B cell (primary cell): Measurements from ENCODE around the gene CEP55. TPM values are rescaled to one million over a fixed set of nuclear protein-coding genes. Genes with fewer than 3 reads are reported as not detected.
A peak's percentile ranks its signal among the peaks of the same experiment; 100 is the strongest.

Experiments
- ATAC-seq: fragments of 200-7000 bp; cut with Tn5 transposase; one replicate; pipeline ENCODE4 v1.10.0; 2021; ENCODE audit warnings: low read depth, mild to moderate bottlenecking, moderate number of reproducible peaks, moderate library complexity
- CTCF ChIA-PET: fragments of 350-600 bp; sonication (Branson Sonifier 250); formaldehyde crosslinking; loops from one replicate; lab custom pipeline; 2021; ENCODE audit warnings: antibody characterized with exemption, inconsistent platforms; lab: Charles Lee
- POLR2A ChIA-PET: fragments of 350-600 bp; sonication (Branson Sonifier 250); formaldehyde crosslinking; loops from one replicate; lab custom pipeline; 2021; ENCODE audit warnings: antibody characterized with exemption; lab: Charles Lee
- DNase-seq: peaks from one replicate; pipeline ENCODE4 v3.0.0; 2013
- H2AFZ ChIP-seq: 2 replicates; pipeline ENCODE4 v1.6.1; 2012; ENCODE audit warnings: mild to moderate bottlenecking, low read depth, low read length; ENCODE audit not compliant: insufficient read depth, poor library complexity, severe bottlenecking
- H3K27ac ChIP-seq, 2 donors: 1 replicate in 1 of 2; 2 replicates in 1 of 2; pipeline ENCODE4 v1.5.1; 2012 to 2013; ENCODE audit warnings: low read length in 2 of 2, mild to moderate bottlenecking in 2 of 2, moderate library complexity in 1 of 2
- H3K27me3 ChIP-seq, 4 experiments: fragments of 200-600 bp in 1 of 4; sonication (generic) in 1 of 4; replicated peaks in 1 of 4; 1 replicate in 2 of 4; 2 replicates in 2 of 4; pipeline versions ENCODE4 v1.6.1 to v1.7.0; 2013 to 2016; ENCODE audit warnings: low read length in 3 of 4, mild to moderate bottlenecking in 2 of 4, mixed read lengths in 1 of 4, moderate library complexity in 1 of 4; ENCODE audit not compliant: insufficient read depth in 4 of 4, control insufficient read depth in 3 of 4; ENCODE audit errors: control extremely low read depth in 1 of 4
- H3K36me3 ChIP-seq, 2 experiments: replicated peaks in 1 of 2; 1 replicate in 1 of 2; 2 replicates in 1 of 2; pipeline versions ENCODE4 v1.6.1 to v1.7.1; 2013; ENCODE audit warnings: low read length in 1 of 2; ENCODE audit not compliant: insufficient read depth in 2 of 2, control insufficient read depth in 1 of 2; ENCODE audit errors: control extremely low read depth in 1 of 2, extremely low read depth in 1 of 2
- H3K4me1 ChIP-seq, 2 donors: fragments of 200-600 bp in 1 of 2; sonication (generic) in 1 of 2; 1 replicate in 1 of 2; 2 replicates in 1 of 2; pipeline versions ENCODE4 v1.5.1 to v1.6.1; 2013 to 2017; ENCODE audit warnings: low read length in 2 of 2; ENCODE audit not compliant: control insufficient read depth in 2 of 2, insufficient read depth in 2 of 2
- H3K4me2 ChIP-seq: replicated peaks from 2 replicates; pipeline ENCODE3; 2012; ENCODE audit warnings: mild to moderate bottlenecking, low read depth, low read length; ENCODE audit not compliant: poor library complexity, severe bottlenecking
- H3K4me3 ChIP-seq, 5 experiments: fragments of 200-600 bp in 1 of 5; sonication (generic) in 1 of 5; 1 replicate in 3 of 5; 2 replicates in 2 of 5; pipeline versions ENCODE4 v1.5.1 to v1.7.0; 2011 to 2016; ENCODE audit warnings: low read length in 4 of 5, mild to moderate bottlenecking in 4 of 5, low read depth in 2 of 5, control low read depth in 1 of 5, moderate library complexity in 1 of 5; ENCODE audit not compliant: insufficient read depth in 1 of 5; ENCODE audit errors: control extremely low read depth in 1 of 5, extremely low read depth in 1 of 5
- H3K79me2 ChIP-seq: fragments of 200-600 bp; sonication (generic); one replicate; pipeline ENCODE4 v1.6.0; 2016; ENCODE audit warnings: low read length; ENCODE audit not compliant: control insufficient read depth, insufficient read depth
- H3K9ac ChIP-seq: fragments of 200-600 bp; sonication (generic); 2 replicates; pipeline ENCODE4 v1.6.1; 2017; ENCODE audit warnings: mild to moderate bottlenecking, low read length, moderate library complexity
- H3K9me3 ChIP-seq, 3 donors: one replicate each; pipeline versions ENCODE4 v1.6.1 to v1.7.1; 2013; ENCODE audit warnings: low read length in 2 of 3; ENCODE audit not compliant: control insufficient read depth in 2 of 3, insufficient read depth in 1 of 3; ENCODE audit errors: control extremely low read depth in 1 of 3
- H4K20me1 ChIP-seq: 2 replicates; pipeline ENCODE4 v1.6.0; 2012; ENCODE audit warnings: mild to moderate bottlenecking, low read length; ENCODE audit not compliant: insufficient read depth, control insufficient read depth, poor library complexity, severe bottlenecking
- H3K27ac Mint-ChIP-seq: one replicate; pipeline ENCODE4 v1.8.0; 2021; ENCODE audit warnings: mixed read lengths
- H3K27me3 Mint-ChIP-seq: one replicate; pipeline ENCODE4 v1.8.0; 2021; ENCODE audit warnings: mixed read lengths
- H3K4me1 Mint-ChIP-seq: one replicate; pipeline ENCODE4 v1.8.0; 2021; ENCODE audit warnings: mixed read lengths
- H3K4me3 Mint-ChIP-seq: one replicate; pipeline ENCODE4 v1.8.0; 2021; ENCODE audit warnings: mixed read lengths
- H3K9me3 Mint-ChIP-seq: one replicate; pipeline ENCODE4 v1.8.0; 2022; ENCODE audit warnings: mixed read lengths; ENCODE audit not compliant: insufficient read depth
- CTCF ChIP-seq: fragments of 200-600 bp; IDR thresholded peaks from one replicate; pipeline ENCODE4 v1.8.0; 2022; ENCODE audit warnings: antibody characterized with exemption, mild to moderate bottlenecking
- EZH2 ChIP-seq: IDR thresholded peaks from 2 replicates; pipeline ENCODE4 v1.6.1; 2012; ENCODE audit warnings: borderline replicate concordance, low read depth, mild to moderate bottlenecking, moderate library complexity, low read length; ENCODE audit not compliant: insufficient read depth, poor library complexity, severe bottlenecking
- WGBS: methylation state at CpG from one replicate; pipeline ENCODE4 v1.1.5; 2013; ENCODE audit warnings: missing lambda C conversion rate; ENCODE audit not compliant: insufficient coverage; 5-methylcytosine and 5-hydroxymethylcytosine counted together
- intact Hi-C: fragments of 100-400 bp; cut with micrococcal nuclease; formaldehyde crosslinking; loops from one replicate; pipeline ENCODE4 v1.10.0; 2022
- polyA plus RNA-seq: library from polyadenylated mRNA; depleted of rRNA; stranded (reverse); fragments of >200 nt; gene quantifications from 2 replicates; pipeline ENCODE4 v1.2.3, GENCODE V29; 2012
- total RNA-seq, 2 donors: library from RNA; stranded (reverse); fragments of 120-200 nt in 1 of 2; gene quantifications; 1 replicate in 1 of 2; 2 replicates in 1 of 2; pipeline versions ENCODE4 v1.2.3 to v1.2.4, GENCODE V29; 2013 to 2022

CEP55 gene
- total and polyA plus RNA-seq, 2 donors (not counting 1 experiment from before 2014, with no cell fraction given), result 0.12 to 0.27 TPM

DNA sequence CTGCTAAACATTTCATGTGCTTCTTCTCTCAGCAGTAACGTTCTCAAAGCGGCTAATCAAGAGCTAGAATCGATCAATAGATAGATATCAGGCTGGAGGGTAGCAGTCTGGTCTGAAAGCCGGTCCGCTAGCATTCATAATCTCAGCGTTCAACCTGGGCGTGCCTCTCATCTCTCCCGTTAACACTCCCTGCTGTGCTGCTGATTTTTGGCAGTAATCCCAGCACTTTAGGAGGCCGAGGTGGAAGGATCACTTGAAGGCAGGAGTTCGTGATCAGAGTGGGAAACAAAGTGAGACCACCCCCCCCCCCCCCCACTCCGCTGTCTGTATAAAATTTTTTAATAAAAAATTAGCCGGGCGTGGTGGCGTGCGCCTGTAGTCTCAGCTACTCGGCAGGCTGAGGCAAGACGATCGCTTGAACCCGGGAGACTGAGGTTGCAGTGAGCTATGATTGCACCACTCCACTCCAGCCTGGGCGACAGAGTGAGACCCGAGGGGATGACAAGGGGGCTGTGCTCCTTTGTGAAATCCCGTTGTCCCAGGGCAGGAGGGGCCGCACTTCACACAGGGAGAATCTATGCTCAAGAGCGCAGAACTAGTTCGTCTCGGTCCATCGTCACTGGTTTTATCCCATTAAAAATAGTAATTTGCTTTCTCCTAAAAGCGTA lies 624 bp upstream of the CEP55 start:
- peaks cover 15% of the 10 kb centered on the region for H3K4me1 Mint-ChIP-seq
- DNase-seq (peak; percentile 35), ATAC-seq (peak; percentile 18)
- H3K27me3 Mint-ChIP-seq, result peaks cover 8% of the 10 kb centered on the region
- Histone ChIP-seq H3K27me3 (peaks cover 0 to 4% (median 1%) of the 10 kb centered on the region in 4 experiments), H3K9ac (peak overlapping the region; percentile 84), H3K79me2 (no peaks in the 10 kb centered on the region), H3K4me3 (peak overlapping the region; percentile 67 to 97 (median 81)), H3K36me3 (no peaks in the 10 kb centered on the region), H3K4me2 (peak overlapping the region; percentile 86), H2AFZ (peak overlapping the region; percentile 92), H4K20me1 (no peaks in the 10 kb centered on the region), H3K4me1 (peaks cover 8 to 16% of the 10 kb centered on the region in 2 donors), H3K27ac (no peak overlapping the region), H3K9me3 (no peaks in the 10 kb centered on the region)
- H3K27ac Mint-ChIP-seq, result peak overlapping the region; percentile 67
- intact Hi-C loops, result loop anchor here (1.0 to 5.0 kb wide), 8 partner anchors 13 to 1203 kb away; partner anchors contain the start of genes CPEB3, EXOC6, FRA10AC1 and HHEX
- CTCF ChIA-PET, result interaction anchor here (1.8 to 2.2 kb wide), 4 partner anchors 10 to 120 kb away, joined by 4 to 10 read pairs (median 8); partner anchors contain the start of gene MYOF
- peak overlapping the region; percentile 93 for H3K4me3 Mint-ChIP-seq
- POLR2A ChIA-PET, result no interaction called here
- TF ChIP-seq CTCF, result no peak
- TF ChIP-seq EZH2, result no peak
- no peaks in the 10 kb centered on the region for H3K9me3 Mint-ChIP-seq
- 1% methylated on average over 16 of the region's 28 CpGs for WGBS

DNA sequence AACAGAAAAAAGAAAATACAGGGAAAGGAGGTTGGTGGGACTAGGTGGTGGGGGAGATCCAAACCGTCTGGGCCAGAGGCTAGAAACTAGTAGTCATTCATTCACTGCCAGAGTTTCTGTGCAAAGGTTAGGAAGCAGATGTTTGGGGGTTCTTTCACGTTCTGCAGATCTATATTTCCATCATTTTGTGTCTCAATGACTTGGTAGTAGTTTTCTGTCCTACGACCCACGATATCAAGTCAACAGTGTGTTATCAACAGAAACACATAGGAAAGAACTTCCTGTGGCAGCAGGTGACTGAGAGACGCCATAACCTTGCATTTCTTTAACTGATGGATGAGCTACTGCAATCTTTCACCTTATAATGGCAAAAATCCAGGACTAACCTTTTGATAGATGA lies 1.8 kb downstream of the CEP55 start:
- Histone ChIP-seq H3K9me3 (no peaks in the 10 kb centered on the region), H3K9ac (no peak overlapping the region), H3K36me3 (no peaks in the 10 kb centered on the region), H3K79me2 (no peaks in the 10 kb centered on the region), H3K27me3 (peaks cover 0 to 4% (median 1%) of the 10 kb centered on the region in 4 experiments), H2AFZ (peak overlapping the region; percentile 47), H3K4me3 (peak overlapping the region in 1 of 5 experiments; percentile 23), H3K27ac (no peak overlapping the region), H4K20me1 (no peaks in the 10 kb centered on the region), H3K4me1 (peaks cover 8 to 16% of the 10 kb centered on the region in 2 donors), H3K4me2 (no peak overlapping the region)
- no peak for TF ChIP-seq EZH2
- no peak for TF ChIP-seq CTCF
- WGBS, result 42% methylated on average over 1 of the region's 5 CpGs
- DNase-seq (no peak), ATAC-seq (no peak)
- CTCF ChIA-PET, result no interaction called here
- peaks cover 6% of the 10 kb centered on the region for H3K27me3 Mint-ChIP-seq
- intact Hi-C loops, result loop anchor here (5.0 kb wide), 3 partner anchors 71 to 1206 kb away; partner anchors contain the start of genes CPEB3 and MARCHF5
- POLR2A ChIA-PET, result no interaction called here
- no peaks in the 10 kb centered on the region for H3K9me3 Mint-ChIP-seq
- no peak overlapping the region for H3K27ac Mint-ChIP-seq
- H3K4me3 Mint-ChIP-seq, result peak overlapping the region; percentile 73
- H3K4me1 Mint-ChIP-seq, result peaks cover 18% of the 10 kb centered on the region
